ENCODE measurements around the gene GARNL3. TPM values are rescaled to one million over a fixed set of nuclear protein-coding genes. Genes with fewer than 3 reads are reported as not detected.

The GARNL3 gene
- total RNA-seq, 1 experiment from 2014 or later: 2.8 TPM

- Mint-ChIP-seq H3K9me3 (ENCODE audit: low read depth, unreplicated experiment) (no peaks in the 10 kb centered on the region), H3K4me1 (ENCODE audit: low read depth, unreplicated experiment) (peaks cover 11% of the 10 kb centered on the region), H3K27ac (ENCODE audit: unreplicated experiment) (no peak overlapping the region), H3K4me3 (ENCODE audit: low read depth, unreplicated experiment) (peak overlapping the region; percentile 74), H3K36me3 (ENCODE audit: insufficient read depth, unreplicated experiment) (peaks cover 7% of the 10 kb centered on the region), H3K27me3 (ENCODE audit: unreplicated experiment) (peaks cover 13% of the 10 kb centered on the region)
- no peak for DNase-seq
- CTCF ChIA-PET: no interaction called here
- intact Hi-C loops (cut with micrococcal nuclease; ENCODE audit: unreplicated experiment): no loop called here
- no TSS peak for BruUV-seq (replicated peaks)
- TF ChIP-seq, protein P1, sequence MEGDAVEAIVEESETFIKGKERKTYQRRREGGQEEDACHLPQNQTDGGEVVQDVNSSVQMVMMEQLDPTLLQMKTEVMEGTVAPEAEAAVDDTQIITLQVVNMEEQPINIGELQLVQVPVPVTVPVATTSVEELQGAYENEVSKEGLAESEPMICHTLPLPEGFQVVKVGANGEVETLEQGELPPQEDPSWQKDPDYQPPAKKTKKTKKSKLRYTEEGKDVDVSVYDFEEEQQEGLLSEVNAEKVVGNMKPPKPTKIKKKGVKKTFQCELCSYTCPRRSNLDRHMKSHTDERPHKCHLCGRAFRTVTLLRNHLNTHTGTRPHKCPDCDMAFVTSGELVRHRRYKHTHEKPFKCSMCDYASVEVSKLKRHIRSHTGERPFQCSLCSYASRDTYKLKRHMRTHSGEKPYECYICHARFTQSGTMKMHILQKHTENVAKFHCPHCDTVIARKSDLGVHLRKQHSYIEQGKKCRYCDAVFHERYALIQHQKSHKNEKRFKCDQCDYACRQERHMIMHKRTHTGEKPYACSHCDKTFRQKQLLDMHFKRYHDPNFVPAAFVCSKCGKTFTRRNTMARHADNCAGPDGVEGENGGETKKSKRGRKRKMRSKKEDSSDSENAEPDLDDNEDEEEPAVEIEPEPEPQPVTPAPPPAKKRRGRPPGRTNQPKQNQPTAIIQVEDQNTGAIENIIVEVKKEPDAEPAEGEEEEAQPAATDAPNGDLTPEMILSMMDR (IDR thresholded peaks at IDR 0.05; ENCODE audit: unreplicated experiment): no peak
These were observed 131.1 kb downstream of the GARNL3 start for GRCh38 chr9:127395497-127396252.

- peak overlapping the region; percentile 74 for H3K4me3 Mint-ChIP-seq (ENCODE audit: low read depth, unreplicated experiment)
- CTCF ChIA-PET: interaction anchor here (0.8 to 1.3 kb wide), 4 partner anchors 9 to 456 kb away, joined by 3 to 6 read pairs (median 4); no protein-coding TSS in a partner anchor
- TF ChIP-seq, protein P1 (IDR thresholded peaks at IDR 0.05; ENCODE audit: unreplicated experiment): no peak
- no peak for DNase-seq
- peak overlapping the region; percentile 36 for H3K27ac Mint-ChIP-seq (ENCODE audit: unreplicated experiment)
- H3K27me3 Mint-ChIP-seq (ENCODE audit: unreplicated experiment): peaks cover 13% of the 10 kb centered on the region
- intact Hi-C loops (cut with micrococcal nuclease; ENCODE audit: unreplicated experiment): no loop called here
- peaks cover 7% of the 10 kb centered on the region for H3K36me3 Mint-ChIP-seq (ENCODE audit: insufficient read depth, unreplicated experiment)
- H3K9me3 Mint-ChIP-seq (ENCODE audit: low read depth, unreplicated experiment): no peaks in the 10 kb centered on the region
- no TSS peak for BruUV-seq (replicated peaks)
- peaks cover 9% of the 10 kb centered on the region for H3K4me1 Mint-ChIP-seq (ENCODE audit: low read depth, unreplicated experiment)
These were observed 131.8 kb downstream of the GARNL3 start for GRCh38 chr9:127396253-127396807.

GRCh38 chr9:127396808-127397645, 132.5 kb downstream of the GARNL3 start, which contains the start of gene SLC2A8:
Gene SLC2A8 (plus strand): TSS chr9:127397169. CDS start chr9:127397231, 62 bp downstream.
- Mint-ChIP-seq H3K4me3 (ENCODE audit: low read depth, unreplicated experiment) (peak within 1 kb of the TSS; percentile 74), H3K36me3 (ENCODE audit: insufficient read depth, unreplicated experiment) (peaks cover 7% of the 10 kb centered on the region), H3K27me3 (ENCODE audit: unreplicated experiment) (peaks cover 13% of the 10 kb centered on the region), H3K4me1 (ENCODE audit: low read depth, unreplicated experiment) (peaks cover 9% of the 10 kb centered on the region), H3K9me3 (ENCODE audit: low read depth, unreplicated experiment) (no peaks in the 10 kb centered on the region), H3K27ac (ENCODE audit: unreplicated experiment) (peak within 1 kb of the TSS; percentile 36)
- no TSS peak for BruUV-seq (replicated peaks)
- TF ChIP-seq, protein P1 (IDR thresholded peaks at IDR 0.05; ENCODE audit: unreplicated experiment): no peak
- CTCF ChIA-PET: interaction anchor here (0.6 to 1.3 kb wide), 5 partner anchors 9 to 1804 kb away, joined by 3 to 7 read pairs (median 6); no protein-coding TSS in a partner anchor
- peak; percentile 96 for DNase-seq
- intact Hi-C loops (cut with micrococcal nuclease; ENCODE audit: unreplicated experiment): no loop called here

DNA sequence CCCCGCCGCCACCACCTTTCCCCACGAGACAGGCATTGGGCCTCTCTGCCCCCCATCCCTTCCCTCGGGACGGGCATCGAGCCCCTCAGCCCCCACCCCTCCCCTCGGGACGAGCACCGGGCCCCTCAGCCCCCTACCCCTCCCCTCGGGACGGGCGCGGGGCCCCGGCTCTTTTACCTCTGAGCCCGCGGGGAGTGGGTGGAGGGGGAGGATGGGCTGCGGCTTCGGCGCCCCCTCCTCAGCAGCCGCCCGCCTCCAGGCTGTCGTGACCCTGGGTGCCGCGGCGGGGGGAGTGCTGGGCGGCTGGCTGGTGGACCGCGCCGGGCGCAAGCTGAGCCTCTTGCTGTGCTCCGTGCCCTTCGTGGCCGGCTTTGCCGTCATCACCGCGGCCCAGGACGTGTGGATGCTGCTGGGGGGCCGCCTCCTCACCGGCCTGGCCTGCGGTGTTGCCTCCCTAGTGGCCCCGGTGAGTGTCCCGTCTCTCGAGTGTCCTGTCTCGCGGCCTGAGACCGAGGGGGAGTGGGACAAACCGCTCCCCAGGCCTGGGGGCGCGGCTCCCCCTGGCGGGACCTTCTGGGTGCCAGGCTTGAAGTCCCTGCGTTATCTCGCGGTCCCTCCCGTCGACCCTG, 133.2 kb downstream of the GARNL3 start:
- TF ChIP-seq, protein P1 (IDR thresholded peaks at IDR 0.05; ENCODE audit: unreplicated experiment): peak; percentile 25
- Mint-ChIP-seq H3K36me3 (ENCODE audit: insufficient read depth, unreplicated experiment) (peaks cover 7% of the 10 kb centered on the region), H3K27ac (ENCODE audit: unreplicated experiment) (no peak overlapping the region), H3K9me3 (ENCODE audit: low read depth, unreplicated experiment) (no peaks in the 10 kb centered on the region), H3K4me3 (ENCODE audit: low read depth, unreplicated experiment) (peak overlapping the region; percentile 74), H3K4me1 (ENCODE audit: low read depth, unreplicated experiment) (peaks cover 9% of the 10 kb centered on the region), H3K27me3 (ENCODE audit: unreplicated experiment) (peaks cover 13% of the 10 kb centered on the region)
- intact Hi-C loops (cut with micrococcal nuclease; ENCODE audit: unreplicated experiment): no loop called here
- CTCF ChIA-PET: interaction anchor here (0.6 kb wide), 1 partner anchor 1805 kb away, joined by 7 read pairs; no protein-coding TSS in a partner anchor
- peak; percentile 48 for DNase-seq
- no TSS peak for BruUV-seq (replicated peaks)
